HFFc6 (cell line): ENCODE results near the gene COL6A2. TPM values are rescaled to one million over a fixed set of nuclear protein-coding genes. Genes with fewer than 3 reads are reported as not detected.
"Not testable (repeated sequence)": the region's sequence is repeated elsewhere in the genome, so short reads cannot be mapped to it uniquely, and the experiment has no call there.

Experiments used
- DNase-seq: peaks from one replicate; pipeline ENCODE4 v3.0.0-alpha.2; 2018
- H3K27ac Mint-ChIP-seq: 2 replicates; pipeline ENCODE4 v1.8.0; 2020; ENCODE audit warnings: mild to moderate bottlenecking, mixed read lengths
- H3K27me3 Mint-ChIP-seq: 2 replicates; pipeline ENCODE4 v1.8.0; 2021; ENCODE audit warnings: mild to moderate bottlenecking, moderate library complexity, mixed read lengths; ENCODE audit not compliant: insufficient read depth
- H3K36me3 Mint-ChIP-seq: 2 replicates; pipeline ENCODE4 v1.8.0; 2021; ENCODE audit warnings: low read depth, mixed read lengths
- H3K4me1 Mint-ChIP-seq: 2 replicates; pipeline ENCODE4 v1.8.0; 2020; ENCODE audit warnings: low read depth, mixed read lengths
- H3K4me3 Mint-ChIP-seq: 2 replicates; pipeline ENCODE4 v1.8.0; 2020; ENCODE audit warnings: mild to moderate bottlenecking, moderate library complexity, mixed read lengths
- H3K9me3 Mint-ChIP-seq: 2 replicates; pipeline ENCODE4 v1.8.0; 2020; ENCODE audit warnings: mild to moderate bottlenecking, mixed read lengths
- CTCF ChIP-seq: fragments of 200-600 bp; sonication (generic); IDR thresholded peaks from 2 replicates; pipeline ENCODE4 v1.5.0; 2021; ENCODE audit warnings: antibody characterized with exemption, mild to moderate bottlenecking
- total RNA-seq, 6 experiments: library from RNA; stranded (reverse); fragmentation: NEBNext Ultra II Directional; extraction: Animal tissue kit (Norgen Biotek cat#: 25700); gene quantifications; 2 replicates in 1 of 6; 3 replicates in 5 of 6; pipeline ENCODE4 v1.2.3, GENCODE V29; 2021

Gene COL6A2
- total RNA-seq, 6 experiments from 2014 or later, result 426 to 514 (median 467) TPM

DNA sequence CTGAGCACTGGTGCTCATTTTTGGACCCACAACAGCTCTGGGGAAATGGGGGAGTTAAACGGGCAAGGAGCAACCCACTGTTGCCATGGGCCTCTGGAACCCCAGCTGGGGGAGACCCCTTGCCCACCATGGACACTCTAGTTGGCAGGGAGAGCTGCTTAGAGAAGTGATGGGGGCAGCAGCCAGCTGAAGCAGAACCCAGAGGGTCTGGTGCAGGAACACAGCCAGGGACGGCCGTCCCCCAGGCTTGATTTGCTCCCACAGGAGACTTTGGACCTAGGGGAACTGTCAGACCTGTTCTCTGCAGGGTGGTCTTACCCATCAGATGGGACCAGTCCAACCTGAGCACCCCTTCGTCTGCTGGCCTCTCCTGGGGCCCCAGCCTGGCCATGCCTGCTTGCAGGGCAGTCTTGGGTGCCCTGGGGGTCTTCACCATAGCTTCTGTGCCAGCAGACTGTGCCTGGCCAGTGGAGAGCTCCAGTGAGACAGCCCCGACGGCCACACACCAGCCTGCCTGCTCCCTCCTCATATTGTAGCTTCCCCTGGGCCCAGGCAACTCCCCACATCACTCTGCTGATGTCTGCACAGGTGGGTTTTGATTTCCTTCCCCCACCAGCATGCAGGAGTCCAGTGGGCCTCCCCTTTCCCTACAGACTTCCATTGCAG is 75.1 kb downstream of the COL6A2 start:
- H3K36me3 Mint-ChIP-seq, result peaks cover 35% of the 10 kb centered on the region
- no peaks in the 10 kb centered on the region; the same call in 1 of the 2 replicates for H3K4me1 Mint-ChIP-seq
- H3K9me3 Mint-ChIP-seq, result peaks cover 42% of the 10 kb centered on the region
- H3K4me3 Mint-ChIP-seq, result no peak overlapping the region
- peaks cover 13% of the 10 kb centered on the region for H3K27me3 Mint-ChIP-seq
- TF ChIP-seq CTCF, result no peak
- no peak for DNase-seq
- no peak overlapping the region for H3K27ac Mint-ChIP-seq

- Mint-ChIP-seq H3K27ac (no peak overlapping the region), H3K4me1 (no peaks in the 10 kb centered on the region; the same call in 1 of the 2 replicates), H3K4me3 (no peak overlapping the region), H3K36me3 (peaks cover 35% of the 10 kb centered on the region), H3K27me3 (peaks cover 13% of the 10 kb centered on the region), H3K9me3 (peaks cover 42% of the 10 kb centered on the region)
- DNase-seq, result no peak
- TF ChIP-seq CTCF, result no peak
Measured at GRCh38 chr21:46173573-46173972, 75.7 kb downstream of the COL6A2 start.

DNA sequence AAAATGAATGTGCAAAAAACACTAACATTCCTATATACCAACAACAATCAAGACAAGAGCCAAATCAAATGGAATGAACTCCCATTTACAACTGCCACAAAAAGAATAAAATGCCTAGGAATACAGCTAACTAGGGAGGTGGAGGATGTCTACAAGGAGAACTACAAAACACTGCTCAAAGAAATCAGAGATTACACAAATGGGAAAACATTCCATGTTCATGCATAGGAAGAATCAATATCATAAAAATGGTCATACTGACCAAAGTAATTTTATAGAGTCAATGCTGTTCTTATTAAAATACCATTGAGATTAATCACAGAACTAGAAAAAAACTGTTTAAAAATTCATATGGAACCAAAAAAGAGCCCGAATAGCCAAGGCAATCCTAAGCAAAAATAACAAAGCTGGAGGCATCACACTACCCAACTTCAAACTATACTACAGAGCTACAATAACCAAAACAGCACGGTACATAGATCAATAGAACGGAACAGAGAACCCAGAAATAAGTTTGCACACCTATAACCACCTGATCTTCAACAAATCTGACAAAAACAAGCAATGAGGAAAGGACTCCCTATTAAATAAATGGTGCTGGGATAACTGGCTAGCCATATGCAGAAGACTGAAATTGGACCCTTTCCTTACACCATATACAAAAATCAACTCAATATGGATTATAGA is 78.7 kb downstream of the COL6A2 start:
- not testable (repeated sequence) for H3K27ac Mint-ChIP-seq, H3K4me3 Mint-ChIP-seq, H3K4me1 Mint-ChIP-seq, DNase-seq
- H3K27me3 Mint-ChIP-seq, result peaks cover 15% of the 10 kb centered on the region
- H3K9me3 Mint-ChIP-seq, result peaks cover 42% of the 10 kb centered on the region
- H3K36me3 Mint-ChIP-seq, result peaks cover 35% of the 10 kb centered on the region

GRCh38 chr21:46178961-46179360 is 81.0 kb downstream of the COL6A2 start:
- no peak for DNase-seq
- H3K36me3 Mint-ChIP-seq, result peaks cover 35% of the 10 kb centered on the region
- H3K27ac Mint-ChIP-seq, result no peak overlapping the region
- peaks cover 37% of the 10 kb centered on the region for H3K9me3 Mint-ChIP-seq
- peaks cover 11% of the 10 kb centered on the region for H3K27me3 Mint-ChIP-seq
- no peak overlapping the region for H3K4me3 Mint-ChIP-seq
- TF ChIP-seq CTCF, result no peak
- no peaks in the 10 kb centered on the region; the same call in 1 of the 2 replicates for H3K4me1 Mint-ChIP-seq

Other genes starting within 250 kb of the COL6A2 start
- 100 to 1,000 TPM; 350 to 415 (median 382) TPM for gene COL6A1, start 116.3 kb upstream of the COL6A2 start, total RNA-seq
- gene FTCD, start 57.5 kb downstream of the COL6A2 start, total RNA-seq, result 1 to 10 TPM in 1 of 6 experiments, under 1 TPM in 4, not detected in 1; 0.12 to 1.2 (median 0.17) TPM
- gene SPATC1L, start 86.3 kb downstream of the COL6A2 start, total RNA-seq, result 10 to 100 TPM; 11.3 to 14.7 (median 13.1) TPM
- gene LSS, start 130.7 kb downstream of the COL6A2 start, total RNA-seq, result 10 to 100 TPM; 47.9 to 61.3 (median 50.6) TPM
- gene MCM3AP, start 187.5 kb downstream of the COL6A2 start, total RNA-seq, result 10 to 100 TPM; 85.7 to 91.8 (median 86.9) TPM
- gene YBEY, start 188.2 kb downstream of the COL6A2 start, total RNA-seq, result 10 to 100 TPM; 12.5 to 16.0 (median 15.5) TPM
- 1 to 10 TPM; 5.2 to 7.7 (median 7.1) TPM for gene C21orf58, start 225.8 kb downstream of the COL6A2 start, total RNA-seq
- 10 to 100 TPM; 23.2 to 26.9 (median 25.5) TPM for gene PCNT, start 226.0 kb downstream of the COL6A2 start, total RNA-seq